Fibroblast of lung (primary cell): ENCODE data around the gene C22orf23. TPM values are rescaled to one million over a fixed set of nuclear protein-coding genes. Genes with fewer than 3 reads are reported as not detected.

ENCODE experiments used
- DNase-seq, 2 donors: peaks; one replicate each; pipeline versions ENCODE4 v3.0.0 to v3.0.0-alpha.2; 2010; ENCODE audit warnings: low read depth in 2 of 2
- H2AFZ ChIP-seq: 2 replicates; pipeline ENCODE4 v1.5.1; 2012; ENCODE audit warnings: low read length, control low read depth, inconsistent platforms
- H3K27ac ChIP-seq: 2 replicates; pipeline ENCODE4 v1.5.1; 2011; ENCODE audit warnings: low read length, control low read depth; ENCODE audit not compliant: insufficient read depth
- H3K27me3 ChIP-seq: 2 replicates; pipeline ENCODE4 v1.5.1; 2011; ENCODE audit warnings: mild to moderate bottlenecking, low read length; ENCODE audit not compliant: control insufficient read depth, insufficient read depth
- H3K36me3 ChIP-seq: 2 replicates; pipeline ENCODE4 v1.5.1; 2011; ENCODE audit warnings: low read length; ENCODE audit not compliant: control insufficient read depth, insufficient read depth
- H3K4me1 ChIP-seq: 2 replicates; pipeline ENCODE4 v1.5.1; 2011; ENCODE audit warnings: low read length; ENCODE audit not compliant: control insufficient read depth, insufficient read depth; ENCODE audit errors: extremely low read depth
- H3K4me2 ChIP-seq: 2 replicates; pipeline ENCODE4 v1.5.1; 2011; ENCODE audit warnings: low read length, control low read depth; ENCODE audit not compliant: insufficient read depth; ENCODE audit errors: extremely low read depth
- H3K4me3 ChIP-seq, 4 experiments: fragments of 200-600 bp in 1 of 4; sonication (generic) in 1 of 4; replicated peaks in 1 of 4; 2 replicates each; pipeline ENCODE4 v1.5.1; 2011 to 2016; ENCODE audit warnings: low read length in 4 of 4, low read depth in 3 of 4, mild to moderate bottlenecking in 3 of 4, control low read depth in 2 of 4, inconsistent platforms in 1 of 4, mixed read lengths in 1 of 4; ENCODE audit not compliant: insufficient read depth in 1 of 4; ENCODE audit errors: control extremely low read depth in 1 of 4
- H3K79me2 ChIP-seq: 2 replicates; pipeline ENCODE4 v1.5.1; 2012; ENCODE audit warnings: mild to moderate bottlenecking, low read length, inconsistent platforms; ENCODE audit not compliant: control insufficient read depth, insufficient read depth
- H3K9ac ChIP-seq: 2 replicates; pipeline ENCODE4 v1.5.1; 2011; ENCODE audit warnings: mild to moderate bottlenecking, low read length, control low read depth; ENCODE audit not compliant: insufficient read depth
- H3K9me3 ChIP-seq: 2 replicates; pipeline ENCODE4 v1.5.1; 2012; ENCODE audit warnings: low read depth, low read length; ENCODE audit not compliant: control insufficient read depth, insufficient read depth
- H4K20me1 ChIP-seq: 2 replicates; pipeline ENCODE4 v1.5.1; 2011; ENCODE audit warnings: low read length; ENCODE audit not compliant: control insufficient read depth, insufficient read depth; ENCODE audit errors: extremely low read depth
- CTCF ChIP-seq, 2 donors: IDR thresholded peaks in 1 of 2; conservative IDR thresholded peaks in 1 of 2; 1 replicate in 1 of 2; 2 replicates in 1 of 2; pipeline ENCODE4 v1.5.1; 2011 to 2012; ENCODE audit warnings: low read length in 2 of 2, control low read depth in 1 of 2, inconsistent platforms in 1 of 2, low read depth in 1 of 2, mild to moderate bottlenecking in 1 of 2
- EZH2 ChIP-seq: IDR thresholded peaks from 2 replicates; pipeline ENCODE4 v1.5.1; 2012; ENCODE audit warnings: low read length, control low read depth, mild to moderate bottlenecking; ENCODE audit errors: missing control alignments
- polyA plus RNA-seq, 2 donors: library from polyadenylated mRNA; depleted of rRNA in 1 of 2; stranded (reverse) in 1 of 2; unstranded in 1 of 2; fragments of >200 nt; gene quantifications; 2 replicates each; pipeline ENCODE4 v1.2.1, GENCODE V29; 2011 to 2012; ENCODE audit warnings: missing spikeins in 1 of 2
- total RNA-seq: library from RNA; depleted of rRNA; stranded (reverse); fragments of >200 nt; gene quantifications from 2 replicates; pipeline ENCODE4 v1.2.1, GENCODE V29; 2014

Gene C22orf23
- total and polyA plus RNA-seq, 2 donors (not counting 1 experiment from before 2014, with no cell fraction given) = 0.17 to 0.37 TPM

GRCh38 chr22:37991731-37992442 is 38.5 kb upstream of the C22orf23 start:
- H3K79me2 ChIP-seq = no peaks in the 10 kb centered on the region
- H3K36me3 ChIP-seq = no peaks in the 10 kb centered on the region
- H2AFZ ChIP-seq = no peak overlapping the region
- H3K4me3 ChIP-seq = no peak overlapping the region
- no peaks in the 10 kb centered on the region for H3K27me3 ChIP-seq
- no peaks in the 10 kb centered on the region for H3K4me1 ChIP-seq
- H3K9ac ChIP-seq = no peak overlapping the region
- TF ChIP-seq CTCF (conservative IDR thresholded peaks at IDR 0.05 in 1 of 2, IDR thresholded peaks at IDR 0.05 in 1 of 2; ENCODE audit: low read depth in 1 of 2, low read length in 2 of 2) (no peak), EZH2 (no peak)
- no peak for DNase-seq
- H3K4me2 ChIP-seq = no peak overlapping the region
- H3K27ac ChIP-seq = no peak overlapping the region
- no peaks in the 10 kb centered on the region for H4K20me1 ChIP-seq
- no peaks in the 10 kb centered on the region for H3K9me3 ChIP-seq

- Histone ChIP-seq H3K9me3 (no peaks in the 10 kb centered on the region), H3K36me3 (no peaks in the 10 kb centered on the region), H3K4me1 (no peaks in the 10 kb centered on the region), H3K27ac (no peak overlapping the region), H3K9ac (no peak overlapping the region), H3K79me2 (no peaks in the 10 kb centered on the region), H3K4me3 (no peak overlapping the region), H4K20me1 (no peaks in the 10 kb centered on the region), H3K27me3 (no peaks in the 10 kb centered on the region), H2AFZ (no peak overlapping the region), H3K4me2 (no peak overlapping the region)
- TF ChIP-seq EZH2 (no peak), CTCF (conservative IDR thresholded peaks at IDR 0.05 in 1 of 2, IDR thresholded peaks at IDR 0.05 in 1 of 2; ENCODE audit: low read depth in 1 of 2, low read length in 2 of 2) (no peak)
- DNase-seq = no peak
These were observed 37.5 kb upstream of the C22orf23 start for GRCh38 chr22:37990862-37991261.

GRCh38 chr22:37990301-37990700 is 36.9 kb upstream of the C22orf23 start:
- DNase-seq = peak in 1 of 2 donors; percentile 5
- no peak overlapping the region for H3K27ac ChIP-seq
- TF ChIP-seq CTCF (conservative IDR thresholded peaks at IDR 0.05 in 1 of 2, IDR thresholded peaks at IDR 0.05 in 1 of 2; ENCODE audit: low read depth in 1 of 2, low read length in 2 of 2) (no peak), EZH2 (no peak)

More at GRCh38 chr22:37990301-37990700, 36.9 kb upstream of the C22orf23 start:
- Histone ChIP-seq H2AFZ (no peak overlapping the region), H3K4me2 (no peak overlapping the region), H3K79me2 (no peaks in the 10 kb centered on the region), H3K9ac (no peak overlapping the region), H4K20me1 (no peaks in the 10 kb centered on the region), H3K4me3 (no peak overlapping the region), H3K27me3 (no peaks in the 10 kb centered on the region), H3K36me3 (no peaks in the 10 kb centered on the region), H3K4me1 (no peaks in the 10 kb centered on the region), H3K9me3 (no peaks in the 10 kb centered on the region)
